Measurements from ENCODE around the gene TMEM116.

The TMEM116 gene

DNA sequence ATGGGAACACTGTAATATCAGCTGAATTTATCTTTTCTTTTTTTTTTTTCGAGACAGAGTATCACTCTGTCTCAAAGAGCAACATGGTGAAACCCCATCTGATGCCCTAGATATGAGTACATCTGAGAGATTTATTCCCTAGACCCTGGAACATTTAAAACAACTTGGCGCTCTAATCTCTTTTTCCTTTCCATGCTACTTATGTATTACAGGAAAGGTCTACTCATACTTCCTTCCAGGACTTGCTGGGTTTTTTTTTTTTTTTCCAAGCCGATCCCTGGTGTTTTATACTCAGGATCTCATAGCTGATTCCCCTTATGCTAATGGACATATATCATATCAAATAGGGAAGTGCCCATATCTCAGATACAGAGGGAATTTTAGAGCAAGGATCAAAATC is 87.8 kb downstream of the TMEM116 start:
- TF ChIP-seq, protein P1, sequence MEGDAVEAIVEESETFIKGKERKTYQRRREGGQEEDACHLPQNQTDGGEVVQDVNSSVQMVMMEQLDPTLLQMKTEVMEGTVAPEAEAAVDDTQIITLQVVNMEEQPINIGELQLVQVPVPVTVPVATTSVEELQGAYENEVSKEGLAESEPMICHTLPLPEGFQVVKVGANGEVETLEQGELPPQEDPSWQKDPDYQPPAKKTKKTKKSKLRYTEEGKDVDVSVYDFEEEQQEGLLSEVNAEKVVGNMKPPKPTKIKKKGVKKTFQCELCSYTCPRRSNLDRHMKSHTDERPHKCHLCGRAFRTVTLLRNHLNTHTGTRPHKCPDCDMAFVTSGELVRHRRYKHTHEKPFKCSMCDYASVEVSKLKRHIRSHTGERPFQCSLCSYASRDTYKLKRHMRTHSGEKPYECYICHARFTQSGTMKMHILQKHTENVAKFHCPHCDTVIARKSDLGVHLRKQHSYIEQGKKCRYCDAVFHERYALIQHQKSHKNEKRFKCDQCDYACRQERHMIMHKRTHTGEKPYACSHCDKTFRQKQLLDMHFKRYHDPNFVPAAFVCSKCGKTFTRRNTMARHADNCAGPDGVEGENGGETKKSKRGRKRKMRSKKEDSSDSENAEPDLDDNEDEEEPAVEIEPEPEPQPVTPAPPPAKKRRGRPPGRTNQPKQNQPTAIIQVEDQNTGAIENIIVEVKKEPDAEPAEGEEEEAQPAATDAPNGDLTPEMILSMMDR (IDR thresholded peaks at IDR 0.05; ENCODE audit: control insufficient read depth, insufficient read depth, low read depth, low read length, missing control alignments), result no peak
- DNase-seq (ENCODE audit: low read depth), result no peak
- no peak overlapping the region for H3K4me3 ChIP-seq (ENCODE audit: control insufficient read depth, low read depth, low read length)

DNA sequence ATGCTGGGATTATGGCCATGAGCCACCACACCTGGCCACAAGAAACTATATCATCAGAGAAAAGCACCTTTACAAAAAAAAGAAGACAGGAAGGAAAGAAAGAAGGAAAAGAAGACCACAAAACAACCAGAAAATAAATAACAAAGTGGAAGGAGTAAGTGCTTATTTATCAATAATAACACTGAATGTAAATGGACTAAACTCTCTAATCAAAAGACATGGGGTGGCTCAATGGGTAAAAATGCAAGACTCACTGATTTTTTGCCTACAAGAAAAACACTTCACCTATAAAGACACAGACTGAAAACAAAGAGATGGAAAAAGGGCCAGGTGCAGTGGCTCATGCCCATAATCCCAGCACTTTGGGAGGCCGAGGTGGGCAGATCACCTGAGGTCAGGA is 105.2 kb downstream of the TMEM116 start:
- DNase-seq (ENCODE audit: low read depth), result no peak
- TF ChIP-seq, protein P1 (IDR thresholded peaks at IDR 0.05; ENCODE audit: control insufficient read depth, insufficient read depth, low read depth, low read length, missing control alignments), result no peak
- no peak overlapping the region for H3K4me3 ChIP-seq (ENCODE audit: control insufficient read depth, low read depth, low read length)

DNA sequence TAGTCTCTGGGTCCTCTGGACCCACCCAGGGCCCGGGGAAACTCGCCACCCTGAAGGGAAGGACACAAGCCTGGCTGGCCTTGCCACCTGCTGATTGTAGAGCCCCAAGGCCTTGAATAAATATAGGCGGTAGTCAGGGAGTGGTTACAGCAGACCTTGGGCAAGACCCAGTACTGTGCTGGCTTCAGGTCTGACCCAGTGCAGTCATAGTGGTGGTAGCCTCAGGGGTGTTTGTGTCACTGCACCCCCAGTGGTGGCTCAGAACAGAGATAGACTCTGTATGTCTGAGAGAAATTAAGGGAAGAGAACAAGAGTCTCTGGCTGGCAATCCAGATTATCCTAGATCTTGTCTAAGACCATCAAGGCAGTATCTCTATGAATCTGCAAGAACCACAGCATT is 107.5 kb downstream of the TMEM116 start:
- TF ChIP-seq, protein P1 (IDR thresholded peaks at IDR 0.05; ENCODE audit: control insufficient read depth, insufficient read depth, low read depth, low read length, missing control alignments), result no peak
- DNase-seq (ENCODE audit: low read depth), result no peak
- H3K4me3 ChIP-seq (ENCODE audit: control insufficient read depth, low read depth, low read length), result no peak overlapping the region

DNA sequence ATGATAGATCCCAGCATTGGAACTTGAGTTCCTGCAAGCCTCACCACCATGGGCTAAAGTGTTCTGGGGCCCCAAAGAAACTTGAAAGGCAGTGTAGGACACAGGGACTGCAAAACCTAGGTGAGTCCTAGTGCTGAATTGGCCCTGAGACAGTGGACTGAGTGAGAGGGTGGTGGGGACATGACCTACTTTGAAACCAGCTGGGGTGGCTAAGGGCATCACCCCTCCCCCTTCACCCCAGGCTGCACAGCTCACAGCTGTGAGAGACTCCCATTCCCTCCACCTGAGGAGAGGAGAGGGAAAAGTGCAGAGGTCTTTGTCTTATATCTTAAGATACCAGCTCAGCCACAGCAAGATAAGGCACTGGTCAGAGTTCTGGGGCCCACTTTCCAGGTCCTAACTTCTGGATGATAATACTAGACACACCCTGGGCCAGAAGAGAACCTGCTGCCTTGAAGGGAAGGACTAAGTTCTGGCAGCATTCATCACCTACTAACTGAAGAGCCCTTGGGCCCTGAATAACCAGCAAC is 108.5 kb downstream of the TMEM116 start:
- no peak for DNase-seq (ENCODE audit: low read depth)
- TF ChIP-seq, protein P1 (IDR thresholded peaks at IDR 0.05; ENCODE audit: control insufficient read depth, insufficient read depth, low read depth, low read length, missing control alignments), result no peak

DNA sequence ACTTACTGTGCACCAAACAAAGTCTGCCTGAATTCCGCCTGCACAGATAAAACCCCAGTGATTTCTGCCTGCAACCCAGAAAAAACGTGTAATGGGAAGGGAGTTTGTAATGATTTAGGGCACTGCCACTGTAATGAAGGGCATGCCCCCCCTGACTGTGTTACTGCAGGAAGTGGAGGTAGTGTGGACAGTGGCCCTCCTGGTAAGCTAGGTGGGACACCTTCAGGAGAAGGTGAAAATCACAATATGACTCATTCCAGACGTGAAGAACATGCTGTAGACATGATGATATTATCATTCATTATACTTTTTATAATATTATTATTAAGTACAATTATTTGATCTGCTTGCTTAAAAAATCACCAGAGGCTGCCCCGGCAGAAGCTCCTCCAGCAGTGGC is 111.8 kb downstream of the TMEM116 start:
- no peak for DNase-seq (ENCODE audit: low read depth)
- H3K4me3 ChIP-seq (ENCODE audit: control insufficient read depth, low read depth, low read length), result no peak overlapping the region
- TF ChIP-seq, protein P1 (IDR thresholded peaks at IDR 0.05; ENCODE audit: control insufficient read depth, insufficient read depth, low read depth, low read length, missing control alignments), result no peak

More for the DNA sequence above, 108.5 kb downstream of the TMEM116 start:
- H3K4me3 ChIP-seq (ENCODE audit: control insufficient read depth, low read depth, low read length), result no peak overlapping the region

DNA sequence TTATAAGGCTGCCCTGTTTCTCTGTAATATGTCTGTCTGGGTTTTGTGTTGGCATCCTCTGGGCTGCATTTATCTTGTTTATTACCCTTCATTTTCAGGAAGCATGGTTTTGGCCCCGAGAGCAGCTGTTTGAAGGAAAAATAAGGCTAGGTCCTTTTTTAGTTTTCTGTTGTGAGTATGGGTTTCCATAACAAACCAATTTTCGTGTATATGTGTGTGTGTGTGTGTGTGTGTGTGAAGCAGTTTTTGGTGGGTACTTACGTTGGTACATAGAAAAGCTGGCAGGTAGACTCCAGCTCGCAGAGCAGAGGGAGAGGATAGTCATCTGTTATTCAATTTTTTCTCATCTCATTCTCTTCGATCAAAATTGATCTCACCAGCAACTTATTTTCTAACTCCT is 118.4 kb downstream of the TMEM116 start:
- TF ChIP-seq, protein P1 (IDR thresholded peaks at IDR 0.05; ENCODE audit: control insufficient read depth, insufficient read depth, low read depth, low read length, missing control alignments), result no peak
- DNase-seq (ENCODE audit: low read depth), result no peak
- no peak overlapping the region for H3K4me3 ChIP-seq (ENCODE audit: control insufficient read depth, low read depth, low read length)

DNA sequence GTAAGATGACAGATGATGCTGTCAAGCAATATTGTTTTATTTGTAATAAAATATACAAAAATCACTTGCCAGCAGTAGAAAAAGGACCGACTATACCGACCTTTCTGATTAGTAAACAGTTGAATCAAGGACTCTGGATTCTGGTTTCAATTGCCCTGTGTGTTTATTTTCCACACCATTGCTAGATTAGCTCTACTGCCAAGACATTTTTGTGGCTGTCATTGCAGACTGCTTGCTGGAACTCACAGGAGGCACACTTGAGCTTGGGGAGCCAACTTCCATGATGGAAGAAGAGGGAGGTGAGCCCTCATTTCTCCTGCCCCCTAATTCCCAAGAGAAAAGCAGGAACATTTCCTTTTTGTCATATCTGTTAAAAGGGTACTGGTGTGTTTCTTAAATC is 119.7 kb downstream of the TMEM116 start:
- TF ChIP-seq, protein P1 (IDR thresholded peaks at IDR 0.05; ENCODE audit: control insufficient read depth, insufficient read depth, low read depth, low read length, missing control alignments), result no peak
- no peak overlapping the region for H3K4me3 ChIP-seq (ENCODE audit: control insufficient read depth, low read depth, low read length)
- no peak for DNase-seq (ENCODE audit: low read depth)

All from AG09309 (cell line).